Measurements from ENCODE around the gene TGM1. TPM values are rescaled to one million over a fixed set of nuclear protein-coding genes. Genes with fewer than 3 reads are reported as not detected.

Gene TGM1
- total RNA-seq, 1 donor from 2014 or later, result 88.7 TPM

DNA sequence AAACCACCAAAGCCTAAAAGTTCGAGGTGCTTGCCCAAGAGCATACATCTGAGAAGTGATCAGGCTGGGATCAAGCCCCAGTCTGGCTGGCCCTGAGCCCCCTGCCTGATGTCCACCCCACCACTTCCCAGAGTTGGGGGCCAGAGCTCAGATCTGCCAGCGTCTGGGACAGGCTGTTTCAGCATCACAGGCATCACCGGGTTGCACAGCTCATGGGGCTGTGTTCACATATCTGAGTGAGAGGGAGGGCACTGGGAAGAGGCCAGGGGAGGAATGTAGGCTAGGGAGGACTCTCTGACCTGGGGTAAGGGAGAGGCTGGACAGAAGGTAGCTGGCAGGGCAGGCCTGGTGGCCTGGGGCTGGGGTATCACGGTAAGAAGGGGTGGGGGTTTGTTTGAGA lies 6.0 kb downstream of the TGM1 start:
- H3K27me3 ChIP-seq (ENCODE audit: control insufficient read depth, insufficient read depth, low read length), result no peaks in the 10 kb centered on the region
- TF ChIP-seq, protein P1, sequence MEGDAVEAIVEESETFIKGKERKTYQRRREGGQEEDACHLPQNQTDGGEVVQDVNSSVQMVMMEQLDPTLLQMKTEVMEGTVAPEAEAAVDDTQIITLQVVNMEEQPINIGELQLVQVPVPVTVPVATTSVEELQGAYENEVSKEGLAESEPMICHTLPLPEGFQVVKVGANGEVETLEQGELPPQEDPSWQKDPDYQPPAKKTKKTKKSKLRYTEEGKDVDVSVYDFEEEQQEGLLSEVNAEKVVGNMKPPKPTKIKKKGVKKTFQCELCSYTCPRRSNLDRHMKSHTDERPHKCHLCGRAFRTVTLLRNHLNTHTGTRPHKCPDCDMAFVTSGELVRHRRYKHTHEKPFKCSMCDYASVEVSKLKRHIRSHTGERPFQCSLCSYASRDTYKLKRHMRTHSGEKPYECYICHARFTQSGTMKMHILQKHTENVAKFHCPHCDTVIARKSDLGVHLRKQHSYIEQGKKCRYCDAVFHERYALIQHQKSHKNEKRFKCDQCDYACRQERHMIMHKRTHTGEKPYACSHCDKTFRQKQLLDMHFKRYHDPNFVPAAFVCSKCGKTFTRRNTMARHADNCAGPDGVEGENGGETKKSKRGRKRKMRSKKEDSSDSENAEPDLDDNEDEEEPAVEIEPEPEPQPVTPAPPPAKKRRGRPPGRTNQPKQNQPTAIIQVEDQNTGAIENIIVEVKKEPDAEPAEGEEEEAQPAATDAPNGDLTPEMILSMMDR (IDR thresholded peaks at IDR 0.05; ENCODE audit: insufficient read depth, low read length, severe bottlenecking), result no peak
- no peak for DNase-seq (ENCODE audit: low read depth)
- FAIRE-seq, result no peak
- H3K36me3 ChIP-seq (ENCODE audit: control insufficient read depth, insufficient read depth, low read length), result peaks cover 47% of the 10 kb centered on the region
- no peak overlapping the region for H3K4me3 ChIP-seq (ENCODE audit: low read depth, low read length)

DNA sequence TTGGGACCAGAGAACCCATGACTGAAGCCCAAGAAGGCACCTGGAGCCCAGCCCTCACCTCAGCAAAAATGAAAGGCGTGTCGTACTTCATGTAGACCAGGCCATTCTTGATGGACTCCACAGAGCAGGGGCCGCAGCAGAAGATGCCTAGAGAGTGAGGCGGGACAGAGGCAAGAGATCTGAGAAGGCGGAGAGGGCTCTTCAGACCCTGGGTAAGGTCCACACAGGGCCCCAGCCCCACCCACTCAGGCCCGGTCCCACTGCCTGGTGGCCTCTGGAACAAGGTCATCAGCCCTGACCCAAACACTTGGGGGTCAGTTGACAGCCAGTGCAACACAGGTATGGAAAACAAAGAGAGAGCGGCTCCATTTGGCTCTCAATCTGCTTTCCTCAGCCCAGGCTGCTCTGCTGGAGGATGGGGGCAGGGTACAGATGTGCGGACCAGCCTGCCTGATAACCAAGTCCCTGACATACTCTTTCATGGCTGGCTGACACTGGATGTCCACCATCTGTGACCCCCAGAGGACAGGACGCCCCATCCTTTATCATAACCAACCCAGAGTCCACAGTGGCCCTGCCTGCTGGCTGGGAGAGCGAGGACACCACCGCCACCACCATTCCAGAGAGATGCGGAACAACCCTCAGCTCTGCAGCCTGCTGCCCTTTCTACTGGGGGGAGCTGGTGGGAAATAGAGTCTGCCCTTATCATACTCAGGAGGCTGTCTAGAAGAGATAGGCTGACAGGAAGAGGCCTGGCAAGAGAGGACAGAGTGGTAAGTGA lies 6.9 kb downstream of the TGM1 start:
- no peak for DNase-seq (ENCODE audit: low read depth)
- H3K4me3 ChIP-seq (ENCODE audit: low read depth, low read length), result no peak overlapping the region
- H3K27me3 ChIP-seq (ENCODE audit: control insufficient read depth, insufficient read depth, low read length), result no peaks in the 10 kb centered on the region
- H3K36me3 ChIP-seq (ENCODE audit: control insufficient read depth, insufficient read depth, low read length), result peaks cover 44% of the 10 kb centered on the region
- FAIRE-seq, result no peak
- TF ChIP-seq, protein P1 (IDR thresholded peaks at IDR 0.05; ENCODE audit: insufficient read depth, low read length, severe bottlenecking), result no peak

DNA sequence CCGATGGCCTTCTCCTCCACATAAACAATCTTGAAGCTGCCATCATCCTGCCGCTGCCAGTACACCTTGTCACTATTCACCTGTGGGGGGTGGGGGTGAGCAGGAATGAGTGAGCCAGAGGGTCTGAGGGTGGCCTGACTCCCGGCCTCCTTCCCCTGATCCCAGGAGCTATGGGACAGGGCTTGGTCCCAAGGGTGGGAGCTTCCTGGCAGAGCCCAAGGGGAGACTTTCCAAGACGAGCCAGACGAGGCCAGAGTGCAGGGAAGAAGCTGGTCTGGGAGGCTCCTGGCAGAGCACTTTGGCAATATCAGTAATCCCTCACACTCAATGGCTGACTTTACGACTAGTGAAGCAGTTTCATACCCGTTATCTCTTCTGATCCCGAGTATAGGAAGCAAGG lies 7.5 kb downstream of the TGM1 start:
- Histone ChIP-seq H3K36me3 (ENCODE audit: control insufficient read depth, insufficient read depth, low read length) (peaks cover 43% of the 10 kb centered on the region), H3K27me3 (ENCODE audit: control insufficient read depth, insufficient read depth, low read length) (no peaks in the 10 kb centered on the region), H3K4me3 (ENCODE audit: low read depth, low read length) (no peak overlapping the region)
- DNase-seq (ENCODE audit: low read depth) (no peak), FAIRE-seq (no peak)
- TF ChIP-seq, protein P1 (IDR thresholded peaks at IDR 0.05; ENCODE audit: insufficient read depth, low read length, severe bottlenecking), result no peak

DNA sequence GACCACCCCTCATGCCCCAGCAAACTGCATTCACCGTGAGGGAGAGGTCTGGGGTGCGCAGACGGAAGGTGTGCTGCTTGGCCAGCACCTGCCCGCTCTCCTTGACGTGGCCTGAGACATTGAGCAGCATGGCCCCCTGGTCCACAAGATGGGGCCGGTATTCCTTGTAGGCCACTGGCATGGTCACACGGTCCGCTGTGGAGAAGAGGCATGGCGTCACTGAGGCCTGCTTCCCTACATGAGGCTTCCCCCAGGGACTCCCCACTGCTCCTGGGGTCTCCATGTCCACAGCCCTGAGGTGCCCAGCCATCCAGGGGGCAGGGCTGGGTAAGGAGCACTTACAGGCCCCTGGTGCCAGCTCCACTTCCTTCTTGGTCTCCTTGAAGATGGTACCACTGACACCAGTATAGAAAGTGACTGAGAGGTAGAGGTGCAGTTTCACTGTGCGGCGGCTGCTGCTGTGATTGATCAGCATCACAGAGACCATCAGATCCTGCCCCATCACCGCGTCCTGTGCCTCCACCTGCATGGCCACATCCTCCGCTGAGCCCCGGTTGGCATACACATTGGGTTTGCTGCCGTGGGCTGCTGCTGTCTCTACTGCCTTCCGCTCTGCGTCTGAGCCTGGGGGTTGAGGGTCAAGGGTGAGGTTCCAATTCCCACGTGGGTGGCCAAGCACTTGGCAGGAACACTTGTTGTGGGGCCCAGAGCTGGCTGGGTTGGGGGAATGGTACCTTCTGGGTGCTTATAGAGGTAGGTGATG lies 8.2 kb downstream of the TGM1 start:
- no peak for DNase-seq (ENCODE audit: low read depth)
- H3K36me3 ChIP-seq (ENCODE audit: control insufficient read depth, insufficient read depth, low read length), result peaks cover 44% of the 10 kb centered on the region

DNA sequence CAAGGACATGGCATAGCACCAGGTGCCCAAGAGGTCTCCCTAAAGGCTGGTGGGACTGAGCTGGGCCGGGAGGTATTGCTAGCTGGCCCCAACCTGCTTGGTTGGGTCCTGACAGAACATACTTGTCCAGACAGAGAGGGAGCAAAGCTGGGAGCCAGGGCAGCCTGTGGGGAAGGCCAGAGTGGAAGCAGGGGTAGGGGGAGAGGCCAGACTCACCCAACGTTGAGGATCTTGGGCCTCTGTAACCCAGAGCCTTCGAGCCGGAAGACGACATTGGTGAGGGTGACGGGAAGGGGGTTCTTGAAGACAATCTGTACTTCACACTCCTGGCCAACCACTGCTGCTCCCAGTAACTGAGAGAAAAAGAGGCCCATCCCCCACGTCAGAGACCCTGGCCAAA lies 9.0 kb downstream of the TGM1 start:
- Histone ChIP-seq H3K27me3 (ENCODE audit: control insufficient read depth, insufficient read depth, low read length) (no peaks in the 10 kb centered on the region), H3K4me3 (ENCODE audit: low read depth, low read length) (no peak overlapping the region), H3K36me3 (ENCODE audit: control insufficient read depth, insufficient read depth, low read length) (peaks cover 46% of the 10 kb centered on the region)
- FAIRE-seq (no peak), DNase-seq (ENCODE audit: low read depth) (no peak)
- TF ChIP-seq, protein P1 (IDR thresholded peaks at IDR 0.05; ENCODE audit: insufficient read depth, low read length, severe bottlenecking), result no peak

More for the DNA sequence above, 8.2 kb downstream of the TGM1 start:
- Histone ChIP-seq H3K4me3 (ENCODE audit: low read depth, low read length) (no peak overlapping the region), H3K27me3 (ENCODE audit: control insufficient read depth, insufficient read depth, low read length) (no peaks in the 10 kb centered on the region)
- TF ChIP-seq, protein P1 (IDR thresholded peaks at IDR 0.05; ENCODE audit: insufficient read depth, low read length, severe bottlenecking), result no peak
- FAIRE-seq, result no peak

Data from bronchial epithelial cell (primary cell).